ENCODE measurements around the gene APOA5. TPM values are rescaled to one million over a fixed set of nuclear protein-coding genes. Genes with fewer than 3 reads are reported as not detected.

The APOA5 gene
- total and polyA plus RNA-seq, 2 donors (not counting 3 experiments of a cell fraction or from before 2014, with no cell fraction given): not detected

DNA sequence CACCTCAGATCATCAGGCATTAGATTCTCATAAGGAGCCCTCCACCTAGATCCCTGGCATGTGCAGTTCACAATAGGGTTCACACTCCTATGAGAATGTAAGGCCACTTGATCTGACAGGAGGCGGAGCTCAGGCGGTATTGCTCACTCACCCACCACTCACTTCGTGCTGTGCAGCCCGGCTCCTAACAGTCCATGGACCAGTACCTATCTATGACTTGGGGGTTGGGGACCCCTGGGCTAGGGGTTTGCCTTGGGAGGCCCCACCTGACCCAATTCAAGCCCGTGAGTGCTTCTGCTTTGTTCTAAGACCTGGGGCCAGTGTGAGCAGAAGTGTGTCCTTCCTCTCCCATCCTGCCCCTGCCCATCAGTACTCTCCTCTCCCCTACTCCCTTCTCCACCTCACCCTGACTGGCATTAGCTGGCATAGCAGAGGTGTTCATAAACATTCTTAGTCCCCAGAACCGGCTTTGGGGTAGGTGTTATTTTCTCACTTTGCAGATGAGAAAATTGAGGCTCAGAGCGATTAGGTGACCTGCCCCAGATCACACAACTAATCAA, 40.2 kb upstream of the APOA5 start:
- H3K9me1 ChIP-seq (replicated peaks; ENCODE audit: control insufficient read depth, extremely low read depth, insufficient read depth, low read length): no peaks in the 10 kb centered on the region
- H3K4me3 ChIP-seq (replicated peaks in 1 of 3; ENCODE audit: insufficient read depth in 1 of 3, low read depth in 1 of 3, low read length in 3 of 3): no peak overlapping the region
- H2AFZ ChIP-seq (ENCODE audit: low read depth, low read length): no peak overlapping the region
- peaks cover 6% of the 10 kb centered on the region for H3K4me1 ChIP-seq (ENCODE audit: control insufficient read depth, extremely low read depth, insufficient read depth, low read length)
- DNase-seq (ENCODE audit: low read depth, low spot score) (no peak), FAIRE-seq (no peak)
- no peak overlapping the region for H3K4me2 ChIP-seq (ENCODE audit: insufficient read depth, low read length)
- H3K36me3 ChIP-seq (ENCODE audit: control insufficient read depth in 2 of 2, extremely low read depth in 1 of 2, insufficient read depth in 2 of 2, low read length in 2 of 2): no peaks in the 10 kb centered on the region
- H3K27ac ChIP-seq (ENCODE audit: insufficient read depth, low read depth, low read length): no peak overlapping the region
- no peaks in the 10 kb centered on the region for H3K9me3 ChIP-seq (replicated peaks; ENCODE audit: control insufficient read depth, insufficient read depth, low read length)
- no peak overlapping the region for H3K9ac ChIP-seq (replicated peaks; ENCODE audit: extremely low read depth, insufficient read depth, low read length)
- dilution Hi-C loops (cut with MboI; ENCODE audit: extremely low pct_ligation_motif_present, low sequenced_read_pairs): no loop called here
- TF ChIP-seq GATA2 (IDR thresholded peaks at IDR 0.05; ENCODE audit: insufficient read depth, insufficient read length, low read depth, low read length) (no peak), POLR2AphosphoS5 (IDR thresholded peaks at IDR 0.05; ENCODE audit: insufficient read depth, low read depth, low read length) (no peak)
- TF ChIP-seq, protein P1, sequence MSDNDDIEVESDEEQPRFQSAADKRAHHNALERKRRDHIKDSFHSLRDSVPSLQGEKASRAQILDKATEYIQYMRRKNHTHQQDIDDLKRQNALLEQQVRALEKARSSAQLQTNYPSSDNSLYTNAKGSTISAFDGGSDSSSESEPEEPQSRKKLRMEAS (IDR thresholded peaks at IDR 0.05; ENCODE audit: insufficient read depth, insufficient read length): no peak
- POLR2A ChIA-PET: no interaction called here
- no peaks in the 10 kb centered on the region for H3K27me3 ChIP-seq (ENCODE audit: control insufficient read depth in 2 of 2, insufficient read depth in 2 of 2, low read length in 2 of 2)
- CTCF ChIA-PET: no interaction called here
- H4K20me1 ChIP-seq (replicated peaks; ENCODE audit: control insufficient read depth, extremely low read depth, insufficient read depth, low read length): no peaks in the 10 kb centered on the region
- intact Hi-C loops (cut with micrococcal nuclease): no loop called here
- H3K79me2 ChIP-seq (ENCODE audit: control insufficient read depth, insufficient read depth, low read length): no peaks in the 10 kb centered on the region
- BruUV-seq (replicated peaks): no TSS peak

- Histone ChIP-seq H3K4me3 (replicated peaks in 1 of 3; ENCODE audit: insufficient read depth in 1 of 3, low read depth in 1 of 3, low read length in 3 of 3) (no peak overlapping the region), H3K36me3 (ENCODE audit: control insufficient read depth in 2 of 2, extremely low read depth in 1 of 2, insufficient read depth in 2 of 2, low read length in 2 of 2) (no peaks in the 10 kb centered on the region), H3K79me2 (ENCODE audit: control insufficient read depth, insufficient read depth, low read length) (no peaks in the 10 kb centered on the region), H3K27me3 (ENCODE audit: control insufficient read depth in 2 of 2, insufficient read depth in 2 of 2, low read length in 2 of 2) (no peaks in the 10 kb centered on the region), H3K9me3 (replicated peaks; ENCODE audit: control insufficient read depth, insufficient read depth, low read length) (no peaks in the 10 kb centered on the region), H3K27ac (ENCODE audit: insufficient read depth, low read depth, low read length) (no peak overlapping the region), H3K4me1 (ENCODE audit: control insufficient read depth, extremely low read depth, insufficient read depth, low read length) (peaks cover 2% of the 10 kb centered on the region), H4K20me1 (replicated peaks; ENCODE audit: control insufficient read depth, extremely low read depth, insufficient read depth, low read length) (no peaks in the 10 kb centered on the region), H3K9me1 (replicated peaks; ENCODE audit: control insufficient read depth, extremely low read depth, insufficient read depth, low read length) (no peaks in the 10 kb centered on the region), H3K9ac (replicated peaks; ENCODE audit: extremely low read depth, insufficient read depth, low read length) (no peak overlapping the region), H3K4me2 (ENCODE audit: insufficient read depth, low read length) (no peak overlapping the region), H2AFZ (ENCODE audit: low read depth, low read length) (no peak overlapping the region)
- BruUV-seq (replicated peaks): no TSS peak
- ChIA-PET POLR2A (no interaction called here), CTCF (interaction anchor here (0.6 to 1.9 kb wide), 2 partner anchors 39 to 275 kb away, joined by 4 to 7 read pairs; partner anchors contain the start of gene APOA5)
- intact Hi-C loops (cut with micrococcal nuclease) (no loop called here), dilution Hi-C loops (cut with MboI; ENCODE audit: extremely low pct_ligation_motif_present, low sequenced_read_pairs) (no loop called here)
- no peak for TF ChIP-seq MYC (IDR thresholded peaks at IDR 0.05; ENCODE audit: low read depth, low read length)
- no peak for TF ChIP-seq CTCF (IDR thresholded peaks at IDR 0.05; ENCODE audit: extremely low read depth in 1 of 2, insufficient read depth in 1 of 2, low read depth in 1 of 2, low read length in 2 of 2)
- no peak for TF ChIP-seq JUN (IDR thresholded peaks at IDR 0.05; ENCODE audit: borderline replicate concordance, insufficient read depth, insufficient read length, low read depth)
- no peak for TF ChIP-seq POLR2A (IDR thresholded peaks at IDR 0.05; ENCODE audit: low read depth, low read length)
- TF ChIP-seq POLR2AphosphoS5 (IDR thresholded peaks at IDR 0.05; ENCODE audit: insufficient read depth, low read depth, low read length): no peak
- no peak for TF ChIP-seq FOS (IDR thresholded peaks at IDR 0.05; ENCODE audit: borderline replicate concordance, insufficient read depth, low read length)
- no peak for DNase-seq (ENCODE audit: low read depth, low spot score)
- FAIRE-seq: no peak
Observed at GRCh38 chr11:116830184-116830912, 38.7 kb upstream of the APOA5 start.
